GM23338 (cell line): Measurements from ENCODE around the gene CCDC197.

Experiments
- CREB1 ChIP-seq: fragments of 250-450 bp; sonication (Bioruptor Pico); IDR thresholded peaks from 2 replicates; pipeline ENCODE4 v1.5.0; 2020; ENCODE audit warnings: low read depth, mild to moderate bottlenecking, moderate library complexity
- EZH2 ChIP-seq: fragments of 200-600 bp; sonication (generic); IDR thresholded peaks from one replicate; pipeline ENCODE4 v1.8.0; 2017; ENCODE audit warnings: antibody characterized with exemption, mild to moderate bottlenecking, low read depth; ENCODE audit not compliant: unreplicated experiment
- EZH2phosphoT487 ChIP-seq: fragments of 200-600 bp; sonication (generic); IDR thresholded peaks from one replicate; pipeline ENCODE4 v1.8.1; 2018; ENCODE audit warnings: antibody characterized with exemption; ENCODE audit not compliant: unreplicated experiment
- JUNB ChIP-seq: IDR thresholded peaks from one replicate; pipeline ENCODE4 v1.6.1; 2016; ENCODE audit warnings: antibody characterized with exemption; ENCODE audit not compliant: unreplicated experiment
- POLR2AphosphoS5 ChIP-seq: IDR thresholded peaks from 2 replicates; pipeline ENCODE4 v1.6.1; 2016; ENCODE audit warnings: antibody characterized with exemption, low read depth
- TF ChIP-seq, protein P1 (sequence below), 2 experiments: fragments of 200-600 bp in 1 of 2; sonication (generic) in 1 of 2; conservative IDR thresholded peaks; 2 replicates each; pipeline versions ENCODE4 v1.5.1 to v1.6.1; 2016 to 2017; ENCODE audit warnings: antibody characterized with exemption in 2 of 2, low read depth in 2 of 2, mild to moderate bottlenecking in 2 of 2, moderate library complexity in 1 of 2
- TF ChIP-seq, protein P2 (sequence below): IDR thresholded peaks from one replicate; pipeline ENCODE4 v1.6.1; 2018; ENCODE audit warnings: antibody characterized with exemption; ENCODE audit not compliant: unreplicated experiment
- TF ChIP-seq, protein P3 (sequence below): IDR thresholded peaks from 2 replicates; pipeline ENCODE4 v1.6.1; 2016; ENCODE audit warnings: antibody characterized with exemption

DNA sequence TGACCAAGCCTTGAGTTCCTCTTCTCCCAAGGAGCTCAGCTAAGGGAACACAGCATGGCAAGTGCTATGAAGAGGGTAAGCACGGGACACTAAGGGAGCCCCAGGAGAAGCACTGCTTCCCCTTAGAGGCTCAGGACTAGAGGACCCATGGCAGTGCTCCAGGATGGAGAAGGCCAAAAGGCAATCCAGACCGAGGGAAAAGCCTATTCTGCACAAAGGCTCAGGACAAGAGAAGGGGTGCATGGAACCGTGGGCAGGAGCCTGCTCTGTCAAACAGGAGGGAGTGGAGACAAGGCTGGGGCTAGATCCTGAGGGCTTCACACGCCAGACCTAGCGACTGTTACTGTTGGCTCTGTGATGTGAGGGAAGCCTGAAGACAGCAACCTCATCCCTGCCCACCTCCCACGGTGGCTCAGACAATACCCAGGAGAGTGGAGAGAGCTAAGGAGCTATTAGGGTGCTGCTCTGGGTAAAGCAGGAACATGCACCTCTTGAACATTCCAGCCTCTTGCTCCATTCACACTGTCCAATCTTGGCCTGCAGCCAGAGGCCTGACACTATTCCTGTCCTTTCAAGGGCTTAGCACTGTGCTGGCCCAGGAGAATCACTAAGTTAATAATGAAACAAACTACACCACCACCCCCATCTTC is 53.3 kb downstream of the CCDC197 start:
- TF ChIP-seq JUNB (no peak), POLR2AphosphoS5 (no peak), EZH2phosphoT487 (no peak), EZH2 (no peak), CREB1 (no peak)
- TF ChIP-seq, protein P1, sequence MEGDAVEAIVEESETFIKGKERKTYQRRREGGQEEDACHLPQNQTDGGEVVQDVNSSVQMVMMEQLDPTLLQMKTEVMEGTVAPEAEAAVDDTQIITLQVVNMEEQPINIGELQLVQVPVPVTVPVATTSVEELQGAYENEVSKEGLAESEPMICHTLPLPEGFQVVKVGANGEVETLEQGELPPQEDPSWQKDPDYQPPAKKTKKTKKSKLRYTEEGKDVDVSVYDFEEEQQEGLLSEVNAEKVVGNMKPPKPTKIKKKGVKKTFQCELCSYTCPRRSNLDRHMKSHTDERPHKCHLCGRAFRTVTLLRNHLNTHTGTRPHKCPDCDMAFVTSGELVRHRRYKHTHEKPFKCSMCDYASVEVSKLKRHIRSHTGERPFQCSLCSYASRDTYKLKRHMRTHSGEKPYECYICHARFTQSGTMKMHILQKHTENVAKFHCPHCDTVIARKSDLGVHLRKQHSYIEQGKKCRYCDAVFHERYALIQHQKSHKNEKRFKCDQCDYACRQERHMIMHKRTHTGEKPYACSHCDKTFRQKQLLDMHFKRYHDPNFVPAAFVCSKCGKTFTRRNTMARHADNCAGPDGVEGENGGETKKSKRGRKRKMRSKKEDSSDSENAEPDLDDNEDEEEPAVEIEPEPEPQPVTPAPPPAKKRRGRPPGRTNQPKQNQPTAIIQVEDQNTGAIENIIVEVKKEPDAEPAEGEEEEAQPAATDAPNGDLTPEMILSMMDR (conservative IDR thresholded peaks at IDR 0.05; ENCODE audit: low read depth in 2 of 2) = no peak
- TF ChIP-seq, protein P2, sequence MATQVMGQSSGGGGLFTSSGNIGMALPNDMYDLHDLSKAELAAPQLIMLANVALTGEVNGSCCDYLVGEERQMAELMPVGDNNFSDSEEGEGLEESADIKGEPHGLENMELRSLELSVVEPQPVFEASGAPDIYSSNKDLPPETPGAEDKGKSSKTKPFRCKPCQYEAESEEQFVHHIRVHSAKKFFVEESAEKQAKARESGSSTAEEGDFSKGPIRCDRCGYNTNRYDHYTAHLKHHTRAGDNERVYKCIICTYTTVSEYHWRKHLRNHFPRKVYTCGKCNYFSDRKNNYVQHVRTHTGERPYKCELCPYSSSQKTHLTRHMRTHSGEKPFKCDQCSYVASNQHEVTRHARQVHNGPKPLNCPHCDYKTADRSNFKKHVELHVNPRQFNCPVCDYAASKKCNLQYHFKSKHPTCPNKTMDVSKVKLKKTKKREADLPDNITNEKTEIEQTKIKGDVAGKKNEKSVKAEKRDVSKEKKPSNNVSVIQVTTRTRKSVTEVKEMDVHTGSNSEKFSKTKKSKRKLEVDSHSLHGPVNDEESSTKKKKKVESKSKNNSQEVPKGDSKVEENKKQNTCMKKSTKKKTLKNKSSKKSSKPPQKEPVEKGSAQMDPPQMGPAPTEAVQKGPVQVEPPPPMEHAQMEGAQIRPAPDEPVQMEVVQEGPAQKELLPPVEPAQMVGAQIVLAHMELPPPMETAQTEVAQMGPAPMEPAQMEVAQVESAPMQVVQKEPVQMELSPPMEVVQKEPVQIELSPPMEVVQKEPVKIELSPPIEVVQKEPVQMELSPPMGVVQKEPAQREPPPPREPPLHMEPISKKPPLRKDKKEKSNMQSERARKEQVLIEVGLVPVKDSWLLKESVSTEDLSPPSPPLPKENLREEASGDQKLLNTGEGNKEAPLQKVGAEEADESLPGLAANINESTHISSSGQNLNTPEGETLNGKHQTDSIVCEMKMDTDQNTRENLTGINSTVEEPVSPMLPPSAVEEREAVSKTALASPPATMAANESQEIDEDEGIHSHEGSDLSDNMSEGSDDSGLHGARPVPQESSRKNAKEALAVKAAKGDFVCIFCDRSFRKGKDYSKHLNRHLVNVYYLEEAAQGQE = no peak
- TF ChIP-seq, protein P3, sequence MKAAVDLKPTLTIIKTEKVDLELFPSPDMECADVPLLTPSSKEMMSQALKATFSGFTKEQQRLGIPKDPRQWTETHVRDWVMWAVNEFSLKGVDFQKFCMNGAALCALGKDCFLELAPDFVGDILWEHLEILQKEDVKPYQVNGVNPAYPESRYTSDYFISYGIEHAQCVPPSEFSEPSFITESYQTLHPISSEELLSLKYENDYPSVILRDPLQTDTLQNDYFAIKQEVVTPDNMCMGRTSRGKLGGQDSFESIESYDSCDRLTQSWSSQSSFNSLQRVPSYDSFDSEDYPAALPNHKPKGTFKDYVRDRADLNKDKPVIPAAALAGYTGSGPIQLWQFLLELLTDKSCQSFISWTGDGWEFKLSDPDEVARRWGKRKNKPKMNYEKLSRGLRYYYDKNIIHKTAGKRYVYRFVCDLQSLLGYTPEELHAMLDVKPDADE = no peak
